Kidney (tissue), 14 donors: ENCODE measurements around the gene TSSK3. TPM values are rescaled to one million over a fixed set of nuclear protein-coding genes. Genes with fewer than 3 reads are reported as not detected.
A peak's percentile ranks its signal among the peaks of the same experiment; 100 is the strongest.

ENCODE experiments used
- DNase-seq, 5 donors: peaks; one replicate each; pipeline ENCODE4 v3.0.0-alpha.2; 2013 to 2020
- FAIRE-seq: peaks from 2 replicates; lab custom pipeline; 2012; peaks lifted over from hg19 to GRCh38; lab: Jason Lieb, UNC
- H3K27ac ChIP-seq, 2 donors: one replicate each; pipeline ENCODE4 v1.7.0; 2013; ENCODE audit warnings: low read depth in 2 of 2, low read length in 2 of 2, inconsistent platforms in 1 of 2
- H3K27me3 ChIP-seq: one replicate; pipeline ENCODE4 v1.7.1; 2013; ENCODE audit warnings: low read length, inconsistent platforms; ENCODE audit not compliant: control insufficient read depth, insufficient read depth
- H3K36me3 ChIP-seq, 3 donors: one replicate each; pipeline versions ENCODE4 v1.7.0 to v1.7.1; 2013; ENCODE audit warnings: low read length in 3 of 3, control low read depth in 1 of 3, inconsistent platforms in 1 of 3; ENCODE audit not compliant: insufficient read depth in 3 of 3, control insufficient read depth in 2 of 3
- H3K4me1 ChIP-seq, 3 donors: one replicate each; pipeline versions ENCODE4 v1.7.0 to v1.7.1; 2013; ENCODE audit warnings: low read length in 3 of 3, inconsistent platforms in 1 of 3, low read depth in 1 of 3; ENCODE audit not compliant: control insufficient read depth in 2 of 3, insufficient read depth in 2 of 3
- H3K4me3 ChIP-seq, 3 donors: one replicate each; pipeline versions ENCODE4 v1.7.0 to v1.8.1; 2013; ENCODE audit warnings: low read length in 3 of 3, control low read depth in 1 of 3, inconsistent platforms in 1 of 3
- H3K9ac ChIP-seq, 3 donors: one replicate each; pipeline versions ENCODE4 v1.7.0 to v1.7.1; 2013; ENCODE audit warnings: low read length in 3 of 3, control low read depth in 1 of 3, inconsistent platforms in 1 of 3
- H3K9me3 ChIP-seq, 3 donors: one replicate each; pipeline versions ENCODE4 v1.7.0 to v1.7.1; 2013; ENCODE audit warnings: low read length in 3 of 3, control low read depth in 1 of 3, inconsistent platforms in 1 of 3; ENCODE audit not compliant: control insufficient read depth in 2 of 3, insufficient read depth in 1 of 3
- intact Hi-C: fragments of 100-400 bp; cut with DNase I; formaldehyde crosslinking; loops from one replicate; pipeline ENCODE4 v1.11.1; 2022
- polyA plus RNA-seq: library from polyadenylated mRNA; stranded (reverse); fragments of 350-450 nt; fragmentation: Illumina TruSeq; extraction: RNeasy Lipid Tissue Mini Kit (QIAGEN cat#74804); gene quantifications from one replicate; pipeline ENCODE4 v1.2.3, GENCODE V29; 2014; ENCODE audit warnings: low read depth, low replicate concordance; ENCODE audit not compliant: insufficient read depth
- total RNA-seq: library from RNA; stranded (reverse); fragmentation: NEBNext Ultra II Directional; extraction: Animal tissue kit (Norgen Biotek cat#: 25700); gene quantifications from one replicate; pipeline ENCODE4 v1.2.1, GENCODE V29; 2021
- TF ChIP-seq, protein P1 (sequence below): IDR thresholded peaks from 3 replicates; pipeline ENCODE4 v1.5.1; 2012; ENCODE audit warnings: mild to moderate bottlenecking, moderate library complexity, borderline replicate concordance; ENCODE audit not compliant: insufficient read depth; ENCODE audit errors: extremely low read depth
- donor health status: control.
- donor health status: control.
- donor health status: control.
- donor health status: control.
- donor health status: control.
- donor health status: DM: yes; HTN: yes; CAD: no.
- donor health status: Normal renal cell carcinoma (clear cell type).

Gene TSSK3
- total and polyA plus RNA-seq, 2 donors from 2014 or later = 4.3 TPM; not detected in 1

- Histone ChIP-seq H3K9ac (no peak overlapping the region), H3K27ac (no peak overlapping the region), H3K4me1 (peaks cover 0 to 12% (median 0%) of the 10 kb centered on the region in 3 donors), H3K9me3 (no peaks in the 10 kb centered on the region), H3K27me3 (no peaks in the 10 kb centered on the region), H3K4me3 (peak overlapping the region in 1 of 3 donors; percentile 52), H3K36me3 (peaks cover 0 to 16% (median 9%) of the 10 kb centered on the region in 3 donors)
- DNase-seq = no peak
- TF ChIP-seq, protein P1, sequence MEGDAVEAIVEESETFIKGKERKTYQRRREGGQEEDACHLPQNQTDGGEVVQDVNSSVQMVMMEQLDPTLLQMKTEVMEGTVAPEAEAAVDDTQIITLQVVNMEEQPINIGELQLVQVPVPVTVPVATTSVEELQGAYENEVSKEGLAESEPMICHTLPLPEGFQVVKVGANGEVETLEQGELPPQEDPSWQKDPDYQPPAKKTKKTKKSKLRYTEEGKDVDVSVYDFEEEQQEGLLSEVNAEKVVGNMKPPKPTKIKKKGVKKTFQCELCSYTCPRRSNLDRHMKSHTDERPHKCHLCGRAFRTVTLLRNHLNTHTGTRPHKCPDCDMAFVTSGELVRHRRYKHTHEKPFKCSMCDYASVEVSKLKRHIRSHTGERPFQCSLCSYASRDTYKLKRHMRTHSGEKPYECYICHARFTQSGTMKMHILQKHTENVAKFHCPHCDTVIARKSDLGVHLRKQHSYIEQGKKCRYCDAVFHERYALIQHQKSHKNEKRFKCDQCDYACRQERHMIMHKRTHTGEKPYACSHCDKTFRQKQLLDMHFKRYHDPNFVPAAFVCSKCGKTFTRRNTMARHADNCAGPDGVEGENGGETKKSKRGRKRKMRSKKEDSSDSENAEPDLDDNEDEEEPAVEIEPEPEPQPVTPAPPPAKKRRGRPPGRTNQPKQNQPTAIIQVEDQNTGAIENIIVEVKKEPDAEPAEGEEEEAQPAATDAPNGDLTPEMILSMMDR = no peak
- FAIRE-seq = no peak
- intact Hi-C loops = no loop called here
Observed at GRCh38 chr1:32335535-32335789, 26.9 kb upstream of the TSSK3 start.

DNA sequence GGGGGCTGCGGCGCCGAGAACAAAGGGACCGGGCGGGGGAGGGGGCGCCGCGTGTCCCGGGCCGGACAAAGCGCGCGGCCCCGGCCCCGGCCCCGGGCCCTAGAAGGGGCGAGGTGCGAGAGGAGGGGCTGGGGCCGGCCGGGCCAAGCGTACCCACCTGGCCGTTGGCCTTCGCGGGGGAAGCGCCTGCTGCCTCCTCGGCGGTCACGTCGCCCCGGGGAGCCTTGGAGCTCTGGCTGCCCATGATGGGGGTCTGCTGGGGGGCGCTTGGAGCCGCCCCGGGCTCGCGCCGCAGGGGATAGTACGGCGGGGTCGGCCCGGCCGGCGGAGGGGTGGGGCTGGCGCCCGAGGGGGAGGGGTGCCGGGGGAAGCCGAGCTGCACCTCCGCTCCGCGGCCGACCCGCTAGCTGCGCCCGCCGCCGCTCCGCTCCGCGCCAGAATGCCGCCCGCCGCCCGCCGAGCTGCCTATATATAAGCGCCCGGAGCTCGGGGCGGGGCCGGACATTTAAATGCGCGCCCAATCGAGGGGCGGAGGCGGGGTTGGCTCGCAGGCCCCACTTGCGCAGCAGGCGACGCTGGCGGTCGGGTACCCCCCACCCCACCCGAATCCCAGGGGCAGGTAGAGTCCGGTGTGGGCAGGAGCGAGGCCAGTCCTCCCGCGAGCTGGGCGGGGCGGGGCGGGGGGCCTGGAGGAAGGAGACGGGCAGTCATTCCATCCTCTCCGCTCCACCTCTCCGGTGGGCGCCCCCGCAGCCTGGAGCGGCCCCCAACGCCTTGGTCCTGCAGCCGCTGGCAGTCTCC lies 26.3 kb upstream of the TSSK3 start, which contains the start of gene MARCKSL1:
MARCKSL1 (minus strand) TSS at position 444 of the 801 bp plus-strand sequence; CDS start at position 244, 200 bp downstream.
- Histone ChIP-seq H3K4me1 (peaks cover 0 to 12% (median 0%) of the 10 kb centered on the region in 3 donors), H3K9me3 (no peaks in the 10 kb centered on the region), H3K9ac (peak within 1 kb of the TSS in 2 of 3 donors; percentile 55 to 60), H3K27me3 (no peaks in the 10 kb centered on the region), H3K27ac (no peak within 1 kb of the TSS), H3K4me3 (peak within 1 kb of the TSS; percentile 42 to 76 (median 52)), H3K36me3 (peaks cover 0 to 11% (median 5%) of the 10 kb centered on the region in 3 donors)
- DNase-seq (peak; percentile 91 to 96 (median 95)), FAIRE-seq (no peak)
- TF ChIP-seq, protein P1 = no peak
- intact Hi-C loops = no loop called here

GRCh38 chr1:32336591-32336932 lies 25.8 kb upstream of the TSSK3 start:
- H3K36me3 ChIP-seq = peaks cover 0 to 6% (median 5%) of the 10 kb centered on the region in 3 donors
- H3K4me1 ChIP-seq = peaks cover 0 to 12% (median 0%) of the 10 kb centered on the region in 3 donors
- no peaks in the 10 kb centered on the region for H3K9me3 ChIP-seq
- H3K27me3 ChIP-seq = no peaks in the 10 kb centered on the region
- FAIRE-seq (no peak), DNase-seq (peak in 1 of 5 donors; percentile 85)
- no peak overlapping the region for H3K9ac ChIP-seq
- H3K4me3 ChIP-seq = no peak overlapping the region
- TF ChIP-seq, protein P1 = no peak
- H3K27ac ChIP-seq = no peak overlapping the region
- intact Hi-C loops = no loop called here
